ENCODE results near the gene MTHFSD.

MTHFSD gene

DNA sequence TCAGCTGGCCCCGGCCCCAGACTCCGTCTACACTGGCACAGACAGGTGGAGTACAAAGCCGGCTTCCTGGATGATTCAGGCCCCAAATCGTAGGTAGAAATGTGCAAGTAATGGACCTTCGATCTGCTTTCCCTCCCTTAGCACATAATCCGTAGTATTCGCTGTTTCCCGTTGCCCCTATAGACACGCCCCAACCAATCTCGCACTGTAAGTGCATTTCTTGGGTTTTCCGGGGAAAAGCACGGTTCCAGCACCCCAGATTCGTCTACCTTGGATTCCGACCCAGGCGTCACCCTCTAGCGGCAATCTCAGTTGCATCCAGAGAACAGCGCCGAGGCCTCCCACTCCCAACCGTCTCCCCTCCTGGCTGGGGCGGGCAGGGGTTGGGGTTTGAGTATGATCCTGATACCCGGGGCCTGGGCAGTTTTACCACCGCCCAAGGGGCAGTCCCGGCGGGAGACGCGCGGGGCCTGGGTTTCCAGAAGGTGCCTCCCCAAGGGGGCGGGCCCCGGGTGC lies 56.8 kb downstream of the MTHFSD start:
- no peak overlapping the region for H3K27ac Mint-ChIP-seq
- H3K4me1 Mint-ChIP-seq = peaks cover 45% of the 10 kb centered on the region
- TF ChIP-seq, protein P1, sequence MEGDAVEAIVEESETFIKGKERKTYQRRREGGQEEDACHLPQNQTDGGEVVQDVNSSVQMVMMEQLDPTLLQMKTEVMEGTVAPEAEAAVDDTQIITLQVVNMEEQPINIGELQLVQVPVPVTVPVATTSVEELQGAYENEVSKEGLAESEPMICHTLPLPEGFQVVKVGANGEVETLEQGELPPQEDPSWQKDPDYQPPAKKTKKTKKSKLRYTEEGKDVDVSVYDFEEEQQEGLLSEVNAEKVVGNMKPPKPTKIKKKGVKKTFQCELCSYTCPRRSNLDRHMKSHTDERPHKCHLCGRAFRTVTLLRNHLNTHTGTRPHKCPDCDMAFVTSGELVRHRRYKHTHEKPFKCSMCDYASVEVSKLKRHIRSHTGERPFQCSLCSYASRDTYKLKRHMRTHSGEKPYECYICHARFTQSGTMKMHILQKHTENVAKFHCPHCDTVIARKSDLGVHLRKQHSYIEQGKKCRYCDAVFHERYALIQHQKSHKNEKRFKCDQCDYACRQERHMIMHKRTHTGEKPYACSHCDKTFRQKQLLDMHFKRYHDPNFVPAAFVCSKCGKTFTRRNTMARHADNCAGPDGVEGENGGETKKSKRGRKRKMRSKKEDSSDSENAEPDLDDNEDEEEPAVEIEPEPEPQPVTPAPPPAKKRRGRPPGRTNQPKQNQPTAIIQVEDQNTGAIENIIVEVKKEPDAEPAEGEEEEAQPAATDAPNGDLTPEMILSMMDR (IDR thresholded peaks at IDR 0.05) = no peak
- H3K9me3 Mint-ChIP-seq = no peaks in the 10 kb centered on the region
- H3K4me3 Mint-ChIP-seq = no peak overlapping the region
- peaks cover 100% of the 10 kb centered on the region for H3K27me3 Mint-ChIP-seq (ENCODE audit: low read depth, poor library complexity)
- DNase-seq = no peak
- H3K36me3 Mint-ChIP-seq (ENCODE audit: low read depth) = no peaks in the 10 kb centered on the region

GRCh38 chr16:86497551-86498021 lies 57.4 kb downstream of the MTHFSD start:
- peaks cover 100% of the 10 kb centered on the region for H3K27me3 Mint-ChIP-seq (ENCODE audit: low read depth, poor library complexity)
- DNase-seq = no peak
- H3K36me3 Mint-ChIP-seq (ENCODE audit: low read depth) = no peaks in the 10 kb centered on the region
- peaks cover 45% of the 10 kb centered on the region for H3K4me1 Mint-ChIP-seq
- no peak overlapping the region for H3K27ac Mint-ChIP-seq
- TF ChIP-seq, protein P1 (IDR thresholded peaks at IDR 0.05) = no peak
- no peaks in the 10 kb centered on the region for H3K9me3 Mint-ChIP-seq
- H3K4me3 Mint-ChIP-seq = no peak overlapping the region

DNA sequence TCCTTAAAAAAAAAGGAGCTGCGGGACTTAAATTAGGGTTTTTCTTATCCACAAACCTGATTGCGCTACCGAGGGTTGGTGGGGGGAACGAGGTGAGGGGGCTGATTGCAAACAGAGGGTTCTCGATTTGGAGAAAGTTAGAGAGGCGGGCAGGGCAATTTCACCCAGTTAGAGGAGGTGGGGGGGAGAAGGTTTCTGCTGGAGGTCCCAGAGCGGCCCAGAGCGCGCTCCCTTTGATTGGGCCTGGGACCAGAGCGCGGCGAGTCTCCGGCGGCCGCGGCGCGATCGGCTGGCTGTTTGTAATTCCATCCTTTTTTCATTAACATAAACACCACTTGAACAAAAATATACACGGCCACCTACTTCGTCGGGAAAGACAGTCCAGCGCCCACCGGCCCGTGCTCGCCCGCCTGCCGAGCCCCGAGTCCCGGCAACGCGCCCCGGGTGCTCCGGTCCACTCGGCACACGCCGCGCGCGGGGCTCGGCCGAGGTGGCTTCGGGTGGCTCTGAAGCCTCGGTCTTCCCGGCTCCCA lies 58.0 kb downstream of the MTHFSD start:
- Mint-ChIP-seq H3K4me3 (peak overlapping the region; percentile 42), H3K36me3 (ENCODE audit: low read depth) (no peaks in the 10 kb centered on the region), H3K4me1 (peaks cover 40% of the 10 kb centered on the region), H3K27me3 (ENCODE audit: low read depth, poor library complexity) (peaks cover 100% of the 10 kb centered on the region), H3K9me3 (no peaks in the 10 kb centered on the region), H3K27ac (no peak overlapping the region)
- TF ChIP-seq, protein P1 (IDR thresholded peaks at IDR 0.05) = no peak
- DNase-seq = no peak

DNA sequence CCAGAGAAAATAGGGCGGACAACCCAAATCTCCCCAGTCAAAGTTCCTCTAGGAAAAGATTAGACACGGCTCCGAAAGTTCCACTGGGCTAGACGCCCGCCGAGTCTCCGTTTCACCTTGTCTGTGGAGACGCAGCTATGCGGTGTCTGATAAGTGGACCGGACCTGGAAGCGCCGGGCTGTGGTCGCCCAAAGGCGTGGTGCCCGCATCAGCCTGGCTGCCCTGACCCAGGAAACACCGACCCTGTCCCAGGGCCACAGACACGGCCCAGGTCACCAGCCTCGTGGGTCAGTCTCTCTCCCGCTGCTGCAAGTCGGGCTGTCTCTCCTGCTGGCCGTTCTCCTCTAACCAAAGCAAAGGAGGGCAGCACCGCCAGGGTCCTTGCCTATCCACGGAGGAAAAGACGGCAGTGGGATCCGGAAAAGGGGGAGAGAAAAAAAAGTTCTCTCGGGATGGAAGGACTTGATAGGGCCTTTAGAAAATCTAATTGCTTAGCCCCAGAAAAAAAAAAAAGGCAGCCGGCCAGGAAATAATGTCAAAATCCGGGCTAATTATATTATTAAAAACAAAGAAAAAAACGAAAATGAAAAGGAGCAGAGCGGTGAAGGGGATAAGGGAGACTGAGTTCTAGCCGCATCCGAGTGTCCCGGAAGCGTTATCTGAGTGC lies 58.6 kb downstream of the MTHFSD start:
- TF ChIP-seq, protein P1 (IDR thresholded peaks at IDR 0.05) = no peak
- no peaks in the 10 kb centered on the region for H3K9me3 Mint-ChIP-seq
- H3K27me3 Mint-ChIP-seq (ENCODE audit: low read depth, poor library complexity) = peaks cover 100% of the 10 kb centered on the region
- no peaks in the 10 kb centered on the region for H3K36me3 Mint-ChIP-seq (ENCODE audit: low read depth)
- peaks cover 42% of the 10 kb centered on the region for H3K4me1 Mint-ChIP-seq
- peak overlapping the region; percentile 42 for H3K4me3 Mint-ChIP-seq
- no peak overlapping the region for H3K27ac Mint-ChIP-seq
- DNase-seq = no peak

- no peak overlapping the region for H3K27ac Mint-ChIP-seq
- TF ChIP-seq, protein P1 (IDR thresholded peaks at IDR 0.05) = no peak
- H3K9me3 Mint-ChIP-seq = no peaks in the 10 kb centered on the region
- H3K27me3 Mint-ChIP-seq (ENCODE audit: low read depth, poor library complexity) = peaks cover 100% of the 10 kb centered on the region
- no peak overlapping the region for H3K4me3 Mint-ChIP-seq
- no peaks in the 10 kb centered on the region for H3K36me3 Mint-ChIP-seq (ENCODE audit: low read depth)
- peaks cover 48% of the 10 kb centered on the region for H3K4me1 Mint-ChIP-seq
- no peak for DNase-seq
Measured at GRCh38 chr16:86495756-86496261, 59.2 kb downstream of the MTHFSD start.
